H9 (cell line): ENCODE measurements around the gene CACTIN. TPM values are rescaled to one million over a fixed set of nuclear protein-coding genes. Genes with fewer than 3 reads are reported as not detected.

ENCODE experiments used
- DNase-seq: peaks from one replicate; pipeline ENCODE4 v3.0.0-alpha.2; 2017
- H2AFZ ChIP-seq: one replicate; pipeline ENCODE4 v1.6.1; 2013; ENCODE audit warnings: mild to moderate bottlenecking, low read length, control low read depth, moderate library complexity
- H2AK5ac ChIP-seq: 2 replicates; pipeline ENCODE4 v1.6.1; 2013; ENCODE audit warnings: low read length, control low read depth, mixed read lengths; ENCODE audit not compliant: insufficient read length
- H2BK120ac ChIP-seq: one replicate; pipeline ENCODE4 v1.6.1; 2013; ENCODE audit warnings: low read depth, mild to moderate bottlenecking, low read length, control low read depth, inconsistent platforms; ENCODE audit not compliant: poor library complexity, severe bottlenecking
- H2BK12ac ChIP-seq: 2 replicates; pipeline ENCODE4 v1.6.1; 2013; ENCODE audit warnings: low read length, control low read depth, mixed read lengths, low read depth; ENCODE audit not compliant: insufficient read length
- H2BK15ac ChIP-seq: 2 replicates; pipeline ENCODE4 v1.6.1; 2013; ENCODE audit warnings: low read depth, low read length, control low read depth
- H2BK20ac ChIP-seq: one replicate; pipeline ENCODE4 v1.6.1; 2013; ENCODE audit warnings: low read depth, mild to moderate bottlenecking, low read length, control low read depth, inconsistent platforms; ENCODE audit not compliant: poor library complexity, severe bottlenecking
- H2BK5ac ChIP-seq: 2 replicates; pipeline ENCODE4 v1.6.1; 2013; ENCODE audit warnings: low read length, control low read depth, mixed read lengths; ENCODE audit not compliant: insufficient read length
- H3K14ac ChIP-seq: 2 replicates; pipeline ENCODE4 v1.6.1; 2013; ENCODE audit warnings: low read length, control low read depth; ENCODE audit not compliant: insufficient read depth
- H3K18ac ChIP-seq: 2 replicates; pipeline ENCODE4 v1.6.1; 2013; ENCODE audit warnings: low read depth, mild to moderate bottlenecking, mixed read lengths, low read length, control low read depth; ENCODE audit not compliant: insufficient read length
- H3K23ac ChIP-seq: 2 replicates; pipeline ENCODE4 v1.6.1; 2013; ENCODE audit warnings: low read length, control low read depth, mixed read lengths, low read depth; ENCODE audit not compliant: insufficient read length
- H3K23me2 ChIP-seq: 2 replicates; pipeline ENCODE4 v1.6.1; 2013; ENCODE audit warnings: low read depth, mild to moderate bottlenecking, mixed read lengths, low read length, control low read depth; ENCODE audit not compliant: insufficient read length, poor library complexity, severe bottlenecking
- H3K27ac ChIP-seq: 2 replicates; pipeline ENCODE4 v1.5.1; 2013; ENCODE audit warnings: low read length, control low read depth, mixed read lengths, low read depth; ENCODE audit not compliant: insufficient read length
- H3K27me3 ChIP-seq: 2 replicates; pipeline ENCODE4 v1.6.1; 2013; ENCODE audit warnings: low read length, control low read depth, inconsistent platforms; ENCODE audit not compliant: insufficient read depth
- H3K4ac ChIP-seq: 2 replicates; pipeline ENCODE4 v1.6.1; 2013; ENCODE audit warnings: low read depth, mild to moderate bottlenecking, control low read depth, inconsistent platforms, low read length, moderate library complexity
- H3K4me1 ChIP-seq: 2 replicates; pipeline ENCODE4 v1.6.1; 2013; ENCODE audit warnings: low read length, control low read depth, inconsistent platforms; ENCODE audit not compliant: insufficient read depth
- H3K4me2 ChIP-seq: 2 replicates; pipeline ENCODE4 v1.6.1; 2013; ENCODE audit warnings: low read length, control low read depth, mixed read lengths; ENCODE audit not compliant: insufficient read length, insufficient read depth
- H3K56ac ChIP-seq: 2 replicates; pipeline ENCODE4 v1.6.1; 2013; ENCODE audit warnings: low read depth, mild to moderate bottlenecking, mixed read lengths, low read length, control low read depth; ENCODE audit not compliant: insufficient read length
- H3K79me1 ChIP-seq: 2 replicates; pipeline ENCODE4 v1.6.1; 2013; ENCODE audit warnings: low read depth, mild to moderate bottlenecking, moderate library complexity, low read length, control low read depth, inconsistent platforms; ENCODE audit not compliant: insufficient read depth, poor library complexity, severe bottlenecking
- H3K79me2 ChIP-seq: 2 replicates; pipeline ENCODE4 v1.6.1; 2013; ENCODE audit warnings: low read length, control low read depth, inconsistent platforms; ENCODE audit not compliant: insufficient read depth
- H3K9ac ChIP-seq: 2 replicates; pipeline ENCODE4 v1.6.1; 2013; ENCODE audit warnings: low read length, control low read depth, mixed read lengths; ENCODE audit not compliant: insufficient read length; ENCODE audit errors: extremely low read depth
- H3K9me3 ChIP-seq: one replicate; pipeline ENCODE4 v1.6.1; 2013; ENCODE audit warnings: low read depth, low read length, inconsistent platforms; ENCODE audit not compliant: control insufficient read depth
- H3T11ph ChIP-seq: one replicate; pipeline ENCODE4 v1.6.1; 2013; ENCODE audit warnings: mild to moderate bottlenecking, low read length, control low read depth, inconsistent platforms
- H4K20me1 ChIP-seq: one replicate; pipeline ENCODE4 v1.6.1; 2013; ENCODE audit not compliant: control insufficient read depth, insufficient read length, insufficient read depth
- H4K5ac ChIP-seq: 2 replicates; pipeline ENCODE4 v1.6.1; 2013; ENCODE audit warnings: low read depth, mild to moderate bottlenecking, mixed read lengths, low read length, control low read depth; ENCODE audit not compliant: insufficient read length
- H4K8ac ChIP-seq: replicated peaks from 2 replicates; pipeline ENCODE4 v1.6.1; 2013; ENCODE audit warnings: low read length, control low read depth, mixed read lengths, low read depth; ENCODE audit not compliant: insufficient read length
- H4K91ac ChIP-seq: 2 replicates; pipeline ENCODE4 v1.6.1; 2013; ENCODE audit warnings: low read depth, mild to moderate bottlenecking, moderate library complexity, mixed read lengths, low read length, control low read depth; ENCODE audit not compliant: insufficient read length
- H3K27ac Mint-ChIP-seq, 3 experiments: 2 replicates in 2 of 3; 3 replicates in 1 of 3; pipeline ENCODE4 v1.8.0; 2020 to 2021; ENCODE audit warnings: mixed read lengths in 3 of 3, mild to moderate bottlenecking in 1 of 3, moderate library complexity in 1 of 3
- H3K27me3 Mint-ChIP-seq: 2 replicates; pipeline ENCODE4 v1.8.0; 2021; ENCODE audit warnings: low read depth, mild to moderate bottlenecking, moderate library complexity, mixed read lengths
- H3K36me3 Mint-ChIP-seq, 3 experiments: 2 replicates in 2 of 3; 3 replicates in 1 of 3; pipeline ENCODE4 v1.8.0; 2020 to 2021; ENCODE audit warnings: low read depth in 3 of 3, mixed read lengths in 3 of 3; ENCODE audit not compliant: insufficient read depth in 1 of 3
- H3K4me1 Mint-ChIP-seq, 2 experiments: 2 replicates each; pipeline ENCODE4 v1.8.0; 2020; ENCODE audit warnings: mixed read lengths in 2 of 2
- H3K4me3 Mint-ChIP-seq, 2 experiments: 2 replicates in 1 of 2; 3 replicates in 1 of 2; pipeline ENCODE4 v1.8.0; 2020 to 2021; ENCODE audit warnings: mild to moderate bottlenecking in 2 of 2, mixed read lengths in 2 of 2, moderate library complexity in 1 of 2
- H3K9me3 Mint-ChIP-seq, 2 experiments: 2 replicates in 1 of 2; 3 replicates in 1 of 2; pipeline ENCODE4 v1.8.0; 2020; ENCODE audit warnings: mild to moderate bottlenecking in 2 of 2, mixed read lengths in 2 of 2, moderate library complexity in 1 of 2
- CTCF ChIP-seq: fragments of 200-600 bp; sonication (generic); conservative IDR thresholded peaks from 3 replicates; pipeline ENCODE4 v1.8.0; 2021; ENCODE audit warnings: antibody characterized with exemption, mild to moderate bottlenecking
- WGBS: extraction: QIAGEN DNeasy Blood & Tissue Kit; methylation state at CpG from one replicate; pipeline ENCODE4 v1.1.7; 2013; ENCODE audit warnings: missing lambda C conversion rate, low lambda C conversion rate, mixed read lengths; ENCODE audit not compliant: insufficient read length; ENCODE audit errors: extremely low coverage; 5-methylcytosine and 5-hydroxymethylcytosine counted together
- total RNA-seq: library from RNA; stranded (reverse); gene quantifications from 2 replicates; pipeline ENCODE4 v1.2.1, GENCODE V29; 2021

The CACTIN gene
- total RNA-seq, 1 experiment from 2014 or later = 37.3 TPM

DNA sequence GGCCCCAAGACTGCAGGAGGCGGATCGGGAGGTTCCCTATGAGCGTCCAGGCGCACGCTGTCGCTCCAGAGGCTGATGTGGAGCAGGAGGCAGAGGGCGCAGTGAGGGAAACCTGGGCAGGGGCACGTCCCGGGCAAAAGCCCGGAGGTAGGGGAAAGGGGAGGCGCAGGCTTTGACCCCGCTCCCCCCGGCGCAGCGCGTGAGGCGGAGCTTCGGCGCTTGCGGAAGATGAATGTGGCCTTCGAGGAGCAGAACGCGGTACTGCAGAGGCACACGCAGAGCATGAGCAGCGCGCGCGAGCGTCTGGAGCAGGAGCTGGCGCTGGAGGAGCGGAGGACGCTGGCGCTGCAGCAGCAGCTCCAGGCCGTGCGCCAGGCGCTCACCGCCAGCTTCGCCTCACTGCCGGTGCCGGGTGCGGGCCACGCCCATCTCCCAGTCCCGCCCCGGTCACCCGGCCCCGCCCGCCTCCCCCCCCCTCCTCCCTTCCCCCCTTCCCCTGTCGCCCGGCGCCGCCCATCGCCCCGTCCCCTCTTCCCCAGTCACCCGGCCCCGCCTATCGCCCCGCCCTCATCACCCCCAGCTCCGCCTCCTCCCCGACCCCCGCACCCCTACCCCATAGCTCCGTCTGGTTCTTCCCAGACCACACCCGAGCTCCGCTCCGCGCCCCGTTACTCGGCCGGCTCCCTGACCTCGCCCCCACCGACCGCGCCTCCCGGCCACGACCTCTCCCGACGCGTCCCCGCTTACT lies 49.7 kb downstream of the CACTIN start:
- Histone ChIP-seq H2BK12ac (no peak overlapping the region), H3K23me2 (peaks cover 13% of the 10 kb centered on the region), H3K56ac (no peak overlapping the region), H2AFZ (no peak overlapping the region), H3K23ac (no peak overlapping the region), H3K79me2 (no peaks in the 10 kb centered on the region), H3K9me3 (no peaks in the 10 kb centered on the region), H2BK20ac (no peak overlapping the region), H3K4me1 (no peaks in the 10 kb centered on the region), H2BK120ac (no peak overlapping the region), H3K18ac (no peak overlapping the region), H3K9ac (no peak overlapping the region), H3K4ac (no peak overlapping the region), H3K27ac (no peak overlapping the region), H3K79me1 (no peaks in the 10 kb centered on the region), H4K20me1 (no peaks in the 10 kb centered on the region), H3K27me3 (no peaks in the 10 kb centered on the region; the same call in 1 of the 2 replicates), H3T11ph (no peak overlapping the region), H4K8ac (no peak overlapping the region), H4K91ac (no peak overlapping the region), H4K5ac (no peak overlapping the region), H2BK15ac (no peak overlapping the region), H2BK5ac (no peak overlapping the region), H3K4me2 (peak overlapping the region; percentile 48), H2AK5ac (no peak overlapping the region), H3K14ac (no peak overlapping the region)
- Mint-ChIP-seq H3K27me3 (peaks cover 20% of the 10 kb centered on the region), H3K9me3 (no peaks in the 10 kb centered on the region; a peak in 1 of 5 replicates), H3K36me3 (peaks cover 8 to 10% (median 9%) of the 10 kb centered on the region in 3 experiments), H3K4me3 (peak overlapping the region; percentile 74 to 78), H3K4me1 (peaks cover 13 to 22% of the 10 kb centered on the region in 2 experiments), H3K27ac (peak overlapping the region in 1 of 3 experiments; percentile 86; a peak in 2 of 7 replicates)
- 0 out of 3 replicates have a peak, but pooled peaks have one; percentile 18 for TF ChIP-seq CTCF
- peak; percentile 93 for DNase-seq
- no CpG with 5 or more reads among the region's 78 CpGs for WGBS
